GM19452 (cell line): ENCODE results near the gene CD177.
"Not testable (repeated sequence)": the region's sequence is repeated elsewhere in the genome, so short reads cannot be mapped to it uniquely, and the experiment has no call there.

ENCODE experiments used
- ATAC-seq: cut with Tn5 transposase; IDR thresholded peaks from one replicate; pipeline ENCODE4 v1.9.1; 2021; ENCODE audit not compliant: unreplicated experiment

CD177 gene

DNA sequence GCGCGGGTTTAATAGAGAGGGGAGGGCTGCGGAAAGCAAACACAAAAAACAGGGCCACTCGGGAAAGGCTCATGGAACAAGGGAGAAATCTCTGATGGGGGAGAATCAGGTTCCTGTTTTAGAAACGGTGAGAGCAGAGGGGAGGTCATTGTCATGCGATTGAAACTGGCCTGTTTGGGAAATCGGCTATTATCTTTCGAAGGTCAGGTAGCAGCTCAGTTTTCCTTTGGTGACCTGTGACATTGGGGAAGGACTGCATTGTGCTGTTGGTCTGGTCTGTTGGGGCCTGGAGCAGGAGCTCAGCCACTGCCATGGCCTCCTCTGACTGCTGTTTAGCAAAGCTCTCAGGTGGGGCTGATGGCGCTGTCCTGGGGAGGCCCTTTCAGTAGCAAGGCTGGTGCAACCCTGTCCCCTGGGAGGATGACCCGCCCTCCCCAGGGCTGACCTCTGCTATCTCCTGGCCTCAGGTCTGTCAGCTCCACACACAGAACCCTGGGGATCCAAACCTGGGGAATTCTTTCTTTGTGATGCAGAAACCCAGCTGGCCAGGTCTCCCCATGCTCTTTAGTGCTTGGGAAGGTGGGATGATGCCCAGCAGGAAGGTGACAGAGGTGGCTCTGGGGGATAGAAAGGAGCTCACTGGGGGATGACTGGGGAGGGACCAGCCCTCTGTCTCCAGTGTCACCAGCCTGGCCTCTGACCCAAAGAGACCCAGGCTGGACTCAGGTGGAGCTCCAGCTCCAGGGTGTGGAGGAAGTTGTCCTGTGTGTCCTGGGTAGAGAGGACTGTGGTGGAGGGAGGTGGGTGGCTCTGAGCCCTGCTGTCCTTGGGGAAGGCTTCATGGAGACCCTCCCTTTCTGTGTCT lies 21.2 kb upstream of the CD177 start:
- ATAC-seq = no peak

DNA sequence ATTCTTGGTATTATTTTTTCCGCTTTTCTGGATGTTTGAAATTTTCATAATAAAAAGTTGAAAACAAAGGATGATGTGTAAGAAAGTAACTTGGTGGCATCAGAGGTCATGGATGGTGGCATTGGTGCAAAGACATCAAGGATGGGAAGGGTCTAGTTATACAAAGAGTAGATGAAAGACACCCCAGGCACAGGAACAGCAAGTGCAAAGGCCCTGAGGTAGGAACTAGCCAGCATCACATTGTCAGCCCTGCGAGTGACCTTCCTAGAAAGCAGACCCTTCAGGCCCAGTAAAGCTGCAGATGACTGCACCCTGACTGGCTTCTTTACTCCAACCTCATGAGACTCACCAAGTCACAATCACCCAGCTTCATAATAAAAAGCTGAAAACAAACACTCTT lies 17.0 kb upstream of the CD177 start:
- not testable (repeated sequence) for ATAC-seq

DNA sequence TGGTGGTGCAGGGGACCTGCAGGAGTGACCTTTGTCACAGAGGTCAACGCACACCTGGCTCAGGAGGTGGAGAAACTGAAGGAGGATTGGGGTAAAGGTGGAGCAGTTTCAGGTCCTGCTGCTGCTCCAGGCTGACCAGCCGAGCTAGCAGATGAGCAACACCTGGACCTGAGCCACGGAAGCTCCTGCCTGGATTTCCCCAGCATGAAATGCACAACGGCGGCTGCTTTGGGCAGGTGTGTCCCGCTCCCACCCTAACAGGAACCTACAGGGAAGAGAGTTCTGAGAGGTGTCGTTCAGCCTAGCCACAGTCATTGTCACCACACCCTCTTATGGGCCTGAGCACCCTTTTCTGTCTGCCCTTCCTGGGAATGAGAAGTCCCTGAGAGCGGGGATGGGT lies 15.7 kb upstream of the CD177 start:
- ATAC-seq = no peak

DNA sequence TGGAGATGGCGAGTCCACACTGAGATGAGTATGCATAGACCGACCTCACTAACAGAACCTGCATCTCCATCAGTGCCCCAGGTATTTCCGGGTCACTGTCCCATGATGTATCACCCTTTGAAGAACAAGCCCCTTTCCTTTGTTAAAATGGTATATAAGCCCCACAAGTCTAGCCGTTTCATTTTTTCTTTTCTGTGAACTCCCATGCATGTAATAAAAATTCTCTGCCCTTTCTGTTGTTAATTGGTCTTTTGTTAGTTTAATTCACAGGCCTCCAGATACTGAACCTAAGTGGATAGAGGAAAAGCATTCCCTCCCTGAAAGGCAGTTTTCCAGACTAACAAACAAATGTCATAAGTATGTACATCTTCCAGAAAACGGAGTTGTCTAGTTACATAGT lies 15.0 kb upstream of the CD177 start:
- ATAC-seq = no peak

DNA sequence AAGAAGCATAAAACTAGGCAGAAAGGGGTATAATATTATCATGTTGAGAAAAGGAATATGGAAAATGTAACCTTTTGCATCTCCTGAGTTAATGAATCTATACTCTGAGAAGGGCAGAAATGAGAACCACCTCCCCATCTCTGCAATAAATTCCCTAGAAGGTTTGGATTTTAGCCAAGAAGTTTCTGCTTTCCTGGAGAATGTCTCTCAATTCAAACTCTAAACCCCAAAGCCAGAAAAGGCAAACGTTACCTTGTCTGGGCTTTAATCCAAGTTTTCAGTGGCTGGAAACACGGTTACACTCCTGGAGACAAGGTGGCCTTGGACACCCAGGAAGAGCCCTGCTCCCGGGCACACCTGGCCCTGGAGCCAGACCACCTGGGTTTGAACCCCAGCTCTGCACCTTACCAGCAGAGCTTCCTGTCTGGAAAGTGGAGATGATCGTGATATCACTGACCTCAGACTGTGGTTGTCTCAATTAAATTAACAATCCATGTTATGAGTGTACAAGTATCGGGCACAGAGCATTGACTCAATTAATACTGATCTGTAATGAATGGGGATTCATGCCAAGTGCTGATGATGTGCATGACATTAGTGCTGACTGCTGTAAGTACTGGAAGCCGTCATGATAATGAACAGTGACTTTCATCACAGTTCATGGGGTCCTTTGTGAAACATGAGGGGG lies 14.1 kb upstream of the CD177 start:
- not testable (repeated sequence) for ATAC-seq

DNA sequence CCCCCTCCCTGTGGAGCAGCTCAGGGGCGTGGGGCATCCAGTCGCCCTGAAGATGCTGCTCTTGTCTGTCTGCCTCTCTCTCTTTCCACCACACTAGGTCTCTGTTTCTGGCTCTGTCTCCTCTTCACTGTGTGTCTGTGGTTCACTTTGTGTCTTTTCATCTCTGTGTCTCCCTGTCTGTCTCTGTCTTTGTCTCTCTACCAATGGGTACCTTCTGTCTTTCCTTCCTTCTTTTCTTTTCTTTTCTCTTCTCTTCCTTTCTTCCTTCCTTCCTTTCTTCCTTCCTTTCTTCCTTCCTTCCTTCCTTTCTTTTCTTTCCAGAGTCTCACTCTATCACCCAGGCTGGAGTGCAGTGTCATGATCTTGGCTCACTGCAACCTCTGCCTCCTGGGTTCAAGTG lies 13.4 kb upstream of the CD177 start:
- not testable (repeated sequence) for ATAC-seq

DNA sequence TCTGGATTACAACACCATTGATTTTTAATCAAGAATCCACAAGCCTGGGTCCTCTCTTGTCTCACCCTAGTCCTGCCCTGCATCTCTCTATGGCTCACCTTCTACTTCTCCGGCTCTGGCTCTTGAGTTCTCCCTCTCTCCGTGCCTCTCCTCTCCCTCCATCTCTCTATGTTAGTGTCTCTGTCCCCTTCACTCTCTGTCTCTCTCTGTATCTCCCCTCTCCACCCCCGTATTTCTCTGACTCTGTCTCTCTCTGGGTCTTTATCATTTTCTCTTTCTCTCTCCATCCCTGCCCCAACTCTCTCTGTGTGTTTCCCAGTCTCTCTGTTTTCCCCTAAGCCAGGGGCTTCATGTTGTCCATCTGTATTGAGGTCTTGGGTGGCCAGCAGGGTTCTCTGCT lies 12.4 kb upstream of the CD177 start:
- not testable (repeated sequence) for ATAC-seq

DNA sequence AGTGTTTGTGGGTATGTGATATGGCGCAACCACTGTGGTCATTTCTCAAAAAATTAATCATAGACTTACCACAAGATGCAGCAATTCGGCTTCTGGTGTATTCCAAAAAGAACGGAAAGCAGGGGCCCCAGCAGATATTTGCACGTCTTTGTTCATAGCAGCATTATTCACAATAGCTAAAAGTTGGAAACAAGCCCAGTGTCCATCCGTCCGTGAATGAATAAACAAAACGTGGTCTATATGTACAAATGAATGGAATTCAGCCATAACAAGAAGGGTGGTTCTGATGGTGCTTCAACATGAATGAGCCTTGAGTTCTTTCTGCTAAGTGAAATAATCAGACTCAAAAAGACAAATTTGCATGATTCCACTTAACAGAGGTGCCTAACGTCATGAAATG lies 11.4 kb upstream of the CD177 start:
- ATAC-seq = not testable (repeated sequence)

DNA sequence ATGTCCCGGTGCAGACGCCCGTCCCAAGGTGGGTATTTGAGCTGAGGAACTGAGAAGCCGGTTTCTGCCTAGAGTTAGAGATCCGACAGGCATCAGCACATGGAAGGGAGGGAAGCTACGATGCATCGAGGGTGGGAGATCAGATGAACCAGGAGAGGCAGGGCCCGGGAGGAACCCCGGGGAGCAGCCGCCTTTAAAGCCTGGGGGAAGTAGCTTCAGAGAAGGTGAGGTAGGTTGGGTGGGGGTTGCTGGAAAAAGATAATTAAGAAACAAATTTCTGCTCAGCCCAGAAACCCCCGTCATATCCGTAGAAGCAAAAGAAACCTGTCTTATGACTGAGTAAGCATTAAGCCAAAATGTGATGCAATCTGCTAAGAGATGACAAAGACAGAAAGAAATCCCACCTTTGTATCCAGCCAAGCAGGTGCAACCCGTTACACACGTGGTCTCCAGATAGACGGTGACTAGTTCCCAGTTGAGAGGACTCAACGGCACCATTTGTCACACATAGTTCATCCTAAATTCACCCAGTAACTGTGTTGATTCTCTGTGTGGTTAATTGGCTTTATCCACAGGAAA lies 9.1 kb upstream of the CD177 start:
- ATAC-seq = not testable (repeated sequence)

DNA sequence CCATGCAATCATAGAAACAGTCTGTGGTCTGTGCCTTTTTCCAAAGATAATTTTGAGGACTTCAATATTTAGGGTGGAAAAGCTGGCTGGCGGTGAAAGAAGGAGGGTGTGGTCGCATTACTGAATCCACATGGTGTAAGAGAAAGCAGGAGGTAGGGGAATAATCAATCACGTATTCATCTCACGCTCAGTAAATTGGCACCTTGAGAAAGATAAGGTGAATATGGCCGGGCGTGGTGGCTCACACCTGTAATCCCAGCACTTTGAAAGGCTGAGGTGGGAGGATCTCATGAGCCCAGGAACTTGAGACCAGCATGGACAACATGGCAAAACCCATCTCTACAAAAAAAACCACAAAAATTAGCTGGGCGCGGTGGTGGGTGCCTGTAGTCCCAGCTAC lies 3.7 kb upstream of the CD177 start:
- ATAC-seq = not testable (repeated sequence)

DNA sequence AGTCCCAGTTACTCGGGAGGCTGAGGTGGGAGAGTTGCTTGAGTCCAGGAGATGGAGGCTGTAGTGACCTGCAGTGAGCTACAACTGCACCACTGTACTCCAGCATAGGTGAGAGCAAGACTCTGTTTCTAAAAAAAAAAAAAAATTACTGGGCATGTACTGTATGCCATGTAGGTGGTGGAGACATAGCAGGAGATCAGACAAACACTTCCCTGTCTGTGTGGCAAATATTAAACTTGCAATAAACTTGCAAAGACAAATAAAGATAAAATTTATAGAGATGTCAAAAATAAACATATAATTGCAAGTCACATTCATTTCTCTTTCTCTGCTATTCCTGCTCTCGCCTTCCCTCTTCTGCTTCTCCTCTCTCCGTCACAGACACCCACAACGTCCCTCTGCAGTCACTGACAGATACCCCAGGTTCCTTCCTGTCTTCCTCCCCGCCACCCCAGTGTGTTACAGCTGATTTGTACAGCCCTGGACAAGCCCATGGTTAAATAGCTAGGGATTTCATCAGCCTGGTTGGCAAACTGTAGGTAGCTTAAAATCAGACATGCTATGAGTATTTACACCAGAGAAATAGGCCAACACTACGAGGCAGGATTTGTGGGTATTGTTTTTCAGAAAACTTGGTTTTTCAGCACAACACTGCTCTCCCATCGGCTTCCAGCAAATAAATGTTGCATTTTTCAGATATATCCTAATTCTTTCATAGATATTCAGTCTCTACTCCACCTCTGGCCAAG lies 1.3 kb upstream of the CD177 start:
- ATAC-seq = no peak

DNA sequence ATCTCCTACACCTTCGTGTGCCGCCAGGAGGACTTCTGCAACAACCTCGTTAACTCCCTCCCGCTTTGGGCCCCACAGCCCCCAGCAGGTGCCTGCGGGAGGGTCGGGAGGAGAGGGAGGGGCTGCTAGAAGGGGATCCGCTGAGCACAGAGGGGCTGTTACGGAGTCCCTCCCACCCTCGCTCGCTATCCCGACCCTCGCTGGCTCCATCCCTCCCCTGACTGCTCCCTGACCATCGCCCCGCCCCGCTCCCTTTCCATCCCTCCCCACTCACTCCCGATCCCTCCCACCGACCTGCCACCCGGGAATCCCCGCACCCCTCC lies 780 bp downstream of the CD177 start:
- ATAC-seq = no peak

DNA sequence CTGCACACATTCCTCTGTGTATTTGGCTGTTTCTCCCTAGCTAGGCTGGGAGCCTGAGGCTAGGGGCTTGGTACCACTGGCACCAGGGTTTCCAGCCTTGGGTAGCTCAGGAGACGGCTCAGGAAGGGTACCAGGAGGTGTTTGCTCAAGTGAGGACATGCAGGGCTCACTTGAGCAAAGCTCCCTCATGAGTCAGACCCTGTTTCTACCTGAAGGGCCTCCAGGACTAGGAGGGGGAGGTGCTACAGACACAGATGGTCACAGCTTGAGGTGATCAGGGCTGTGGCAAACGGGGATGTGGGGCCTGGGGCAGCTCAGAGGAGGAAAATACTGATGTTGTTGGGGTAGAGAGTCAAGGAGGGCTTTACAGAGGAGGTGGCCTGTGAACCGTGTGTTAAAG lies 3.3 kb downstream of the CD177 start:
- not testable (repeated sequence) for ATAC-seq

DNA sequence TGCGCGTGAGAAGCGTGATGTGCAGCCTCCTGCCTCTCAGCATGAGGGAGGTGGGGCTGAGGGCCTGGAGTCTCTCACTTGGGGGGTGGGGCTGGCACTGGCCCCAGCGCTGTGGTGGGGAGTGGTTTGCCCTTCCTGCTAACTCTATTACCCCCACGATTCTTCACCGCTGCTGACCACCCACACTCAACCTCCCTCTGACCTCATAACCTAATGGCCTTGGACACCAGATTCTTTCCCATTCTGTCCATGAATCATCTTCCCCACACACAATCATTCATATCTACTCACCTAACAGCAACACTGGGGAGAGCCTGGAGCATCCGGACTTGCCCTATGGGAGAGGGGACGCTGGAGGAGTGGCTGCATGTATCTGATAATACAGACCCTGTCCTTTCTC lies 8.7 kb downstream of the CD177 start:
- no peak for ATAC-seq

DNA sequence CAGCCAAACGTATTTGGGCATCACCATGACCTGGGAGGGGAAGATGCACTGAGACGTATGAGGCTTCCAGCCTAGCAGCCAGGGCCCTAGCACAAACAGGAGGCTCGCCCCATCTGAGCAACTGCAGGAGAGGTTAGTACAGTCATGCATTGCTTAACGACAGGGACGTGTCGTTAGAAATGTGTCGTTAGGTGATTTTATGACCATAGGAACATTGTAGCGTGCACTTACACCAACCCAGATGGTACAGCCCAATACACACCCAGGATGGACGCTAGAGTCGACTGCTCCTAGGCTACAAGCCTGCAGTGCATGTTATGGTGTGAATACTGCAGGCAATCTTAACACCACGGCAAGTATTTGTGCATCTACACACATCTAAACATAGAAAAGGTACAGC lies 9.3 kb downstream of the CD177 start:
- ATAC-seq = no peak

DNA sequence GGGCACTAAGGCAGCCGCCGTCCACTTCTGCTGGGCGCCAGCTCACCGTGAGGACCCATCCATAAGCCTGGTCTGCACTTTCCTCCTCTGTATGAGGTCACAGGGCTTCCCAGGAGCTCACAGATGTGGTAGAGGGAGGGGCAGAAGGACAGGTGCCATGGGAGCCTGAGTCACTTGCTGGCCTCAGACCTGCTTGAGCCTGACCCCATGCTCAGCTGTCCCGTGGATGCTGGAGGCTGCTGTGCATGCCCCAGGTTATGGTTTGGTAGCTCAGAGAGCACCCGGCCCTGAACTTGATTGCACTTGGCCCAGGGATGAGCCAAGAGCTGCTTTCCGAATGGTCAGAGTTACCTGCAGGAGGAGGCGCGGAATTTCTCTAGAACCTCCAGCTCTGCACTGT lies 12.2 kb downstream of the CD177 start:
- not testable (repeated sequence) for ATAC-seq

DNA sequence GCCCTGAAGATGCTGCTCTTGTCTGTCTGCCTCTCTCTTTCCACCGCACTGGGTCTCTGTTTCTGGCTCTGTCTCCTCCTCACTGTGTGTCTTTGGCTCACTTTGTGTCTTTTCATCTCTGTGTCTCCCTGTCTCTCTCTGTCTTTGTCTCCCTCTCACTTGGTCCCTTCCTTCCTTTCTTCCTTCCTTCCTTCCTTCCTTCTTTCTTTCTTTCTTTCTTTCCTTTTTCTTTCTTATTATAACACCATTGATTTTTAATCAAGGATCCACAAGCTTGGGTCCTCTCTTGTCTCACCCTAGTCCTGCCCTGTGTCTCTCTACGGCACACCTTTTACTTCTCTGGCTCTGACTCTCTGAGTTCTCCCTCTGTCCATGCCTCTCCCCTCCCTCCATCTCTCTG lies 14.3 kb downstream of the CD177 start:
- no peak for ATAC-seq

DNA sequence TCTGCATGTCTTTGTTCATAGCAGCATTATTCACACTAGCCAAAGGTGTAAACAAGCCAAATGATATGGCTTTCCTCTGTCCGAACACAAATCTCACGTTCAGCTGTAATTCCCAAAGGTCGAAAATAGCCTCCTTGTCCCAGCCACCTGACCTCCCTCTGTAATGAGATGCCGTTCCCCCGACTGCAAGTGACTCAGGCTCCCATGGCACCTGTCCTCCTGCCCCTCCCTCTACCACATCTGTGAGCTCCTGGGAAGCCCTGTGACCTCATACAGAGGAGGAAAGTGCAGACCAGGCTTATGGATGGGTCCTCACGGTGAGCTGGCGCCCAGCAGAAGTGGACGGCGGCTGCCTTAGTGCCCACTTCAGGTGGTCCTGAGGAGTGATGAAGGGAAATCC lies 15.4 kb downstream of the CD177 start:
- ATAC-seq = not testable (repeated sequence)

DNA sequence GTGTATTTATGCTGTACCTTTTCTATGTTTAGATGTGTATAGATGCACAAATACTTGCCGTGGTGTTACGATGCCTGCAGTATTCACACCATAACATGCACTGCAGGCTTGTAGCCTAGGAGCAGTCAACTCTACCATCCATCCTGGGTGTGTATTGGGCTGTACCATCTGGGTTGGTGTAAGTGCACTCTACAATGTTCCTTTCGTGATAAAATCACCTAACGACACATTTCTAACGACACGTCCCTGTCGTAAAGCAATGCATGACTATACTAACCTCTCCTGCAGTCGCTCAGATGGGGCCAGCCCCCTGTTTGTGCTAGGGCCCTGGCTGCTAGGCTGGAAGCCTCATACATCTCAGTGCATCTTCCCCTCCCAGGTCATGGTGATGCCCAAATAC lies 18.4 kb downstream of the CD177 start:
- no peak for ATAC-seq

DNA sequence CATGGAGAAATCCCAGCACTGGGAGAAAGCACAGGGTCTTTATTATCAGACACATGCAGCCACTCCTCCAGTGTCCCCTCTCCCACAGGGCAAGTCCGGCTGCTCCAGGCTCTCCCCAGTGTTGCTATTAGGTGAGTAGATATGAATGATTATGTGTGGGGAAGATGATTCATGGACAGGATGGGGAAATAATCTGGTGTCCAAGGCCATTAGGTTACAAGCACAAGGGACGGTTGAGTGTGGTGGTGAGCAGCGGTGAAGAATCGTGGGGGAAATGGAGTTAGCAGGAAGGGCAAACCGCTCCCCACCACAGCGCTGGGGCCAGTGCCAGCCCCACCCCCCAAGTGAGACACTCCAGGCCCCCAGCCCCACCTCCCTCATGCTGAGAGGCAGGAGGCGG lies 19.0 kb downstream of the CD177 start:
- no peak for ATAC-seq

DNA sequence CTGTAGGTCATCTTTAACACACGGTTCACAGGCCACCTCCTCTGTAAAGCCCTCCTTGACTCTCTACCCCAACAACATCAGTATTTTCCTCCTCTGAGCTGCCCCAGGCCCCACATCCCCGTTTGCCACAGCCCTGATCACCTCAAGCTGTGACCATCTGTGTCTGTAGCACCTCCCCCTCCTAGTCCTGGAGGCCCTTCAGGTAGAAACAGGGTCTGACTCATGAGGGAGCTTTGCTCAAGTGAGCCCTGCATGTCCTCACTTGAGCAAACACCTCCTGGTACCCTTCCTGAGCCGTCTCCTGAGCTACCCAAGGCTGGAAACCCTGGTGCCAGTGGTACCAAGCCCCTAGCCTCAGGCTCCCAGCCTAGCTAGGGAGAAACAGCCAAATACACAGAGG lies 24.1 kb downstream of the CD177 start:
- ATAC-seq = not testable (repeated sequence)

DNA sequence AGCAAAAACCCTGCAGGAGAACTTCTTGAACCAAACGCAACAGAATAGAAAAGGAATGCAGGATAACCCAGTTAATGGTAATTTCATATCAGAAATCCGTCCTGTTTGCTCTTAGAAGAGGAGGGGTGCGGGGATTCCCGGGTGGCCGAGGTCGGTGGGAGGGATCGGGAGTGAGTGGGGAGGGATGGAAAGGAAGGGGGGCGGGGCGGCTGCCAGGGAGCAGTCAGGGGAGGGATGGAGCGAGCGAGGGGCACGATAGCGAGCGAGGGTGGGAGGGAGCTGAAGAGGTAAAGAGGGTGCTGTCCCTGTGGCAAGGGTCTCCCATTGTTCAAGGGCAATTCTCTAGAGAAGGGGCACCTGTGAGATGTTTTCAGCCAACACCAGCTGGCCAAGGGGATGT lies 26.5 kb downstream of the CD177 start:
- ATAC-seq = no peak
